GM13977 (cell line): ENCODE data around the gene UBE2R2.
"Not testable (repeated sequence)": the region's sequence is repeated elsewhere in the genome, so short reads cannot be mapped to it uniquely, and the experiment has no call there.

Experiments
- DNase-seq: peaks from one replicate; pipeline ENCODE4 v3.0.0; 2012; ENCODE audit warnings: low spot score
- in situ Hi-C: fragments of 300-500 bp; cut with MboI; formaldehyde crosslinking; loops from one replicate; pipeline ENCODE4 v1.12.0; 2022; ENCODE audit warnings: low sequenced_read_pairs, low pct_unique_long_range_greater_than_20kb, mixed read lengths, inconsistent platforms; ENCODE audit not compliant: unreplicated experiment
- TF ChIP-seq, protein P1 (sequence below): IDR thresholded peaks from 2 replicates; pipeline ENCODE4 v1.5.1; 2012; ENCODE audit warnings: mild to moderate bottlenecking, control low read depth; ENCODE audit not compliant: insufficient read depth; ENCODE audit errors: extremely low read depth, missing control alignments

UBE2R2 gene

DNA sequence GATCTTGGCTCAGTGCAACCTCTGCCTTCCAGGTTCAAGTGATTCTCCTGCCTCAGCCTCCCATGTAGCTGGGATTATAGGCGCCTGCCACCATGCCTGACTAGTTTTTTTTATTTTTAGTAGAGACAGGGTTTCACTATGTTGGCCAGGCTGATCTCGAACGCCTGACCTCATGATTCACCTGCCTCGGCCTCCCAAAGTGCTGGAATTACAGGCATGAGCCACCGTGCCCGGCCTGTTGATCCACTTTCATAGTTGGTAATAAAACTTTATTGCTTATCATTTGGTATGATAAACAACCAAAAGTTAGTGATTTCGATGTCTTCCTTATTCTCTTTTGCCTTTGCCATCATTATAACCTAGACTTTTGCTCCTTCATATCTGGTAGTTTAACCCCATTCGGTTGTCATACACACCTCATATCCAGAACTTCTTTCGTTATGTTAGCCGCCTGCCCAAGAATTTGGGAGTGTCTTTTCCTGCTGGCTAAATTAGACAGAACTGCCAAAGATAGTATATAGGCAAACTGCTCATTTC is 45.0 kb downstream of the UBE2R2 start:
- TF ChIP-seq, protein P1, sequence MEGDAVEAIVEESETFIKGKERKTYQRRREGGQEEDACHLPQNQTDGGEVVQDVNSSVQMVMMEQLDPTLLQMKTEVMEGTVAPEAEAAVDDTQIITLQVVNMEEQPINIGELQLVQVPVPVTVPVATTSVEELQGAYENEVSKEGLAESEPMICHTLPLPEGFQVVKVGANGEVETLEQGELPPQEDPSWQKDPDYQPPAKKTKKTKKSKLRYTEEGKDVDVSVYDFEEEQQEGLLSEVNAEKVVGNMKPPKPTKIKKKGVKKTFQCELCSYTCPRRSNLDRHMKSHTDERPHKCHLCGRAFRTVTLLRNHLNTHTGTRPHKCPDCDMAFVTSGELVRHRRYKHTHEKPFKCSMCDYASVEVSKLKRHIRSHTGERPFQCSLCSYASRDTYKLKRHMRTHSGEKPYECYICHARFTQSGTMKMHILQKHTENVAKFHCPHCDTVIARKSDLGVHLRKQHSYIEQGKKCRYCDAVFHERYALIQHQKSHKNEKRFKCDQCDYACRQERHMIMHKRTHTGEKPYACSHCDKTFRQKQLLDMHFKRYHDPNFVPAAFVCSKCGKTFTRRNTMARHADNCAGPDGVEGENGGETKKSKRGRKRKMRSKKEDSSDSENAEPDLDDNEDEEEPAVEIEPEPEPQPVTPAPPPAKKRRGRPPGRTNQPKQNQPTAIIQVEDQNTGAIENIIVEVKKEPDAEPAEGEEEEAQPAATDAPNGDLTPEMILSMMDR, result no peak
- in situ Hi-C loops, result no loop called here
- DNase-seq, result no peak

DNA sequence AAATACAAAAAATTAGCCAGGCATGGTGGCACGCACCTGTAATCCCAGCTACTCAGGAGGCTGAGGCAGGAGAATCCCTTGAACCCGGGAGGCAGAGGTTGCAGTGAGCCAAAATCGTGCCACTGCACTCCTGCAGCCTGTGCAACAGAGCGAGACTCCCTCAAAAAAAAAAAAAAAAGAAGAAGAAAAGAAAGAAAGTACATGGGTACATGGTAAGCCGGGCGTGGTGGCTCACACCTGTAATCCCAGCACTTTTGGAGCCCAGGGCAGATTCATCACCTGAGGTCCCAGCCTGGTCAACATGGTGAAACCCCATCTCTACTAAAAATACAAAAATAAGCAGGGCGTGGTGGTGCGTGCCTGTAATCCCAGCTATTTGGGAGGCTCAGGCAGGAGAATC is 46.1 kb downstream of the UBE2R2 start:
- DNase-seq, in situ Hi-C loops: not testable (repeated sequence)

DNA sequence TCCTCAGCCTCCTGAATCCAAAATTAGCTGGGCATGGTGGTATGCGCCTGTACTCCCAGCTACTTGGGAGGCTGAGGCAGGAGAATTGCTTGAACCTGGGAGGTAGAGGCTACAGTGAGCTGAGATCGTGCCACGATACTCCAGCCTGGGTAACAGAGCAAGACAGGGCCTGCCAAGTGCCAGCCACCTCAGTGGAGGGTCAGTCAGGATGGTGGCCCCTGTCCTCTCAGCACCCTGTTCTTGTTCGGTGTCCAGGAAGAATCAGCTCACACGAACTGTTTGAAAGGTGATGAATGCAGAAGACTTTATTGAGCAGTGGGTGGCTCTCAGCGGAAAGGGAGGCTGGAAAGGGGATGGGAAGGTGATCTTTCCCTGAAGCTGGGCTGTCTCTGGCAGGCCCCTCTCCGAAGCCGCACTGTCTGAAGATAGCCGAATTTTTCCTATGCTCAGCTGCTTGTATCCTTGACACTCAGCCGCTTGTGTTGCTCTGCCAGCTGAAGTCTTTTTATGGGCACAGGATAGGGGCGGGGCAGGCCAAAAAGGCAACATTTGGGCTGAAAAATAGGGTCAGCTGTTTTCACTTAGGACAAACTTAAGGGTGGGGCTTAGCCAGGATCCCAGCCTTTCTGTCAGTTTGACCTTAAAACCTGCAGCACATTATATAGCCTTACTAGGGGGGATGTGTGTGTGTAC is 50.9 kb downstream of the UBE2R2 start:
- no peak for DNase-seq
- TF ChIP-seq, protein P1, result no peak
- in situ Hi-C loops, result no loop called here

DNA sequence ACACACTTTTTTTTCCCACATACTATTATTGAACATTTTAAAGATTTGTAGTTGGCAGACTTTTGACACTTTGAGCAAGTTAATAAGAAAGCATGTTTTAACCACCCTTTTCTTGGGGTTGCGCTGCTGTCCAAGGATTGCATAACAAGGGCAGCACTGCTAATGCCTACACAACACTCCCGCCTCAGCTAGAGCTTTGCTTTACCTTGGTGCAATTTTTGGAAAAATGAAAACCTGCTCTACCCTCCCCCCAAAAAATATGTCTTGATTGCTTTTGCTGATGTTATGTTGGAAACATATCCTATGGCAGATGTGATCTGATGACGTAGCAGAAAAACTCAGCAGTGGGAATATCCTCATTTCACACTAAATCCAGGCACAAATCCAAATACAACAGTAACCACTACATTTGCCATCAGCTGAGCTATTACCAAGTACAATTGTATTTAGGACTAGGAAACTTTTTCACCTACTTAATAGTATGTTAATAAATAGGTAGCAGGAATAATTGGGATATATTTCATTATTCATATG is 51.5 kb downstream of the UBE2R2 start:
- TF ChIP-seq, protein P1, result no peak
- in situ Hi-C loops, result no loop called here
- no peak for DNase-seq

DNA sequence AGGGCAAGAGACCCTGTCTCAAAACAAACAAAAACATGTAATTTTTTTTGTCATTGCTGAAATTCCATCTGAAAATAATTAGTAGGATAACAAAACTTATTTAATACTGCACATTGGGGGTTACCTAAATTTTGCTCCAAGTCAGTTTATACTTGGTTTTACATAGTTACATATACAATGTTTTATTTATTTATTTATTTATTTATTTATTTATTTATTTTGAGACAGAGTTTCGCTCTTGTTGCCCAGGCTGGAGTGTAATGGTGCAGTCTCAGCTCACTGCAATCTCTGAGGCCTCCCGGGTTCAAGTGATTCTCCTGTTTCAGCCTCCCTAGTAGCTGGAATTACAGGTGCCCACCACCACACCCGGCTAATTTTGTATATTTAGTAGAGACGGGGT is 52.3 kb downstream of the UBE2R2 start:
- DNase-seq, in situ Hi-C loops: not testable (repeated sequence)

DNA sequence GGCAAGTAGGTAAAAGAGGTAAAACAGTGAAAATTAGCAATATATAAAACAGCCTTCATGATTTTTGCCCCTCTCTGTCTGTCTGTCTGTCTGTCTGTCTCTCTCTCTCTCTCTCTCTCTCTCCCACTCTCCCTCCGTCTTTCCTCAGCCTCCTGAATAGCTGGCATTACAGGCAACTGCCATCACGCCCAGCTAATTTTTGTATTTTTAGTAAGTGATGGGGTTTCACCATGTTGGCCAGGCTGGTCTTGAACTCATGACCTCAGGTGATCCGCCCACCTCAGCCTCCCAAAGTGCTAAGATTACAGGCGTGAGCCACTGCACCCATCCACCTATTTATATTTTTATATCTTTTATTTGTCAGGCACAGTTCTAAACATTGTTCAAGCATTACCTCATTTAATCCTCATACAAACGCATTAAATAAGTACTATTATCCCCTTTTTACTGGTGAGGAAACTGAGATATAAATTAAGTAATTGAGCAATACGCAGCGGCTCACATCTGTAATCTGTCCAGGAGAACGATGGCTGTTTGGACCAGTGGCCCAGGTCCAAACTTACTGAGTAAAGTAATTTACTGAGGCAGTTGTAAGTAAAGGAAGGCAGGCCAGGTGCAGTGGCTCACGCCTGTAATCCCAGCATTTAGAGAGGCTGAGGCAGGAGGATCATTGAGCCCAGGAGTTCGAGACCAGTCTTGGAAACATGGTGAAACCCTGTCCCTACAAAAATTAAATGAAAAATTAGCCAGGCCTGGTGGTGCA is 60.9 kb downstream of the UBE2R2 start:
- TF ChIP-seq, protein P1, result no peak
- in situ Hi-C loops, result no loop called here
- DNase-seq, result no peak

DNA sequence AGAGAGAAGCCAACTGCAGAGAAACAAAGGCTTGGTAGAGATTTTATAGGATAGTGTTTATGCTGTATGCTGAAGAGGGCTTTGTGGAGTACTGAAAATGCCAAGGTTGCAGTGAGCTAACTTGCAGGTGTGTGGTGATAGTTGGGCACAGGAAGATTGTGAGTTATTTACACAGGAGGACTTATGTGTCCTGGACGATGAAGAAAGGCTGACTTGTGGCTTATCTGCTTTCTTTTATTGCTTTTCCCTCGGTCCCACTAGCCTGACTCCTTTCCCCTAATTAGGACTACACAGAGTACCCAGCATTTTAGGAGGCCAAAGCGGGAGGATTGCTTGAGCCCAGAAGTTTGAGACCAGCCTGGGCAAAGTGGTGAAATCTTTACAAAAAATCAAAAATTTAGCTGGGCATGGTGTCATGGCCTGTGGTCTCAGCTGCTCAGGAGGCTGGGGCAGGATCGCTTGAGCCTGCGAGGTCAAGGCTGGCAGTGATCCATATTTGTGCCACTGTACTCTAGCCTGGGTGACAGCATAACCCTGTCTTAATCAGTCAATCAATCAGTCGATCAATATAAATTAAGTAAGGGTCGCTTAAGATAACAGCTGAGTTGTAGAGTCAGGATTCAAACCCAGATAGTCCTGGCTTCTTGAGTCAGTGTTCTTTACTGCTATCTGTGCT is 61.9 kb downstream of the UBE2R2 start:
- DNase-seq, result no peak
- TF ChIP-seq, protein P1, result no peak
- in situ Hi-C loops, result no loop called here
